Measurements from ENCODE around the gene SLC6A20.

DNA sequence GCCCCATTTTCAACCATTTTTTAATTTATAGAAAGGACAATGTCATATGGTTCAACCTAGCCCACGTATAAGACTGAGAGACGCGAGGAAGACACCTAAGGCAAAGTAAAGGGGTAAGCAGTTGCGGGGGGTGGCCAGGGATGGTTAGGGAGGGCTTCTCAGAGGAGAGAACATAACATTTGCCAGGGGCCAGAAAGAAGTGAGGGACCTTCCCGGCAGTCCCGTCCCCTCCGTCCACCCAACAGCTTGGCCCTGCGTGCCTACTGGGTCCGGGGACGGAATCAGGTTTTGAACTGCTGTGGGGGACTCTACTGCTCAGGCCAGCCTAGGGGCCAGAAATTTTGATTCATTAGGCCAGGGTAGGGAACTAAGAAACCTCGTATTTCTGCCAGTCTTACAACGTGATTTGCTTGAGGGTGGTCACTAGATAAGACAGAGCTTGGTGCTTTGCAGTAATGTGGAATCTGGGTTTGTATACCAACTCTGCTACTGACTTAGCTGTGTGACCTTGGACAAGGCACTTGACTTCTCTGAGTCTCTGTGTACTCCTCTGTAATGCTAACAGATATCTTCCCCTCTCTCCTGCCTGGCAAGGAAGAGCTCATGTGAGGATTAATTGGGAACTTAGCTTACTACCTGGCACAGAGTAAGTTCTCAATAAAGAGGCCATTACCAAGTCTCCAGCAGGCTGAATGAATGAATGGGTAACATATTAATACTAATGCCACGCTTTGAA lies 734 bp upstream of the SLC6A20 start:
- TF ChIP-seq SP1 (IDR thresholded peaks at IDR 0.05): no peak
- TF ChIP-seq FOXA1 (IDR thresholded peaks at IDR 0.05): no peak
- no peak for TF ChIP-seq FOXK2 (IDR thresholded peaks at IDR 0.05)
- TF ChIP-seq HDGF (IDR thresholded peaks at IDR 0.05; ENCODE audit: borderline replicate concordance): no peak
- TF ChIP-seq BHLHE40 (IDR thresholded peaks at IDR 0.05; ENCODE audit: borderline replicate concordance): no peak
- no peak for TF ChIP-seq SUZ12 (IDR thresholded peaks at IDR 0.05)
- no peak for TF ChIP-seq ARNT (IDR thresholded peaks at IDR 0.05)
- TF ChIP-seq CTBP1 (IDR thresholded peaks at IDR 0.05; ENCODE audit: borderline replicate concordance): no peak
- TF ChIP-seq ELF4 (IDR thresholded peaks at IDR 0.05): no peak
